CD14-positive monocyte (primary cell): ENCODE results near the gene EDNRA. TPM values are rescaled to one million over a fixed set of nuclear protein-coding genes. Genes with fewer than 3 reads are reported as not detected.

Experiments
- DNase-seq, 3 donors: peaks; one replicate each; pipeline ENCODE4 v3.0.0-alpha.2; 2011 to 2022
- H2AFZ ChIP-seq: 2 replicates; pipeline ENCODE4 v1.6.0; 2012; ENCODE audit warnings: mild to moderate bottlenecking, low read depth, low read length, inconsistent platforms; ENCODE audit not compliant: insufficient read depth, poor library complexity, severe bottlenecking
- H3K27ac ChIP-seq, 2 donors: 1 replicate in 1 of 2; 2 replicates in 1 of 2; pipeline ENCODE4 v1.5.1; 2012 to 2013; ENCODE audit warnings: low read length in 2 of 2, control low read depth in 1 of 2, inconsistent platforms in 1 of 2, low read depth in 1 of 2, mild to moderate bottlenecking in 1 of 2
- H3K27me3 ChIP-seq, 2 donors: one replicate each; pipeline versions ENCODE4 v1.6.0 to v1.6.1; 2011 to 2013; ENCODE audit warnings: low read length in 2 of 2; ENCODE audit not compliant: control insufficient read depth in 2 of 2, insufficient read depth in 2 of 2
- H3K36me3 ChIP-seq, 2 donors: replicated peaks in 1 of 2; 1 replicate in 1 of 2; 2 replicates in 1 of 2; pipeline versions ENCODE4 v1.5.1 to v1.6.1; 2012 to 2013; ENCODE audit warnings: low read length in 2 of 2, control low read depth in 1 of 2, inconsistent platforms in 1 of 2, mild to moderate bottlenecking in 1 of 2; ENCODE audit not compliant: insufficient read depth in 2 of 2, control insufficient read depth in 1 of 2
- H3K4me1 ChIP-seq, 2 donors: 1 replicate in 1 of 2; 2 replicates in 1 of 2; pipeline versions ENCODE4 v1.5.1 to v1.6.1; 2012 to 2013; ENCODE audit warnings: low read length in 2 of 2, control low read depth in 1 of 2, inconsistent platforms in 1 of 2, mild to moderate bottlenecking in 1 of 2, moderate library complexity in 1 of 2; ENCODE audit not compliant: insufficient read depth in 2 of 2, control insufficient read depth in 1 of 2
- H3K4me2 ChIP-seq: replicated peaks from 2 replicates; pipeline ENCODE3; 2012; ENCODE audit warnings: low read length, moderate library complexity, mild to moderate bottlenecking; ENCODE audit not compliant: poor library complexity, severe bottlenecking; ENCODE audit errors: extremely low read depth
- H3K4me3 ChIP-seq, 3 experiments: fragments of 200-600 bp in 1 of 3; sonication (generic) in 1 of 3; replicated peaks in 1 of 3; 1 replicate in 2 of 3; 2 replicates in 1 of 3; pipeline ENCODE4 v1.5.1; 2011 to 2013; ENCODE audit warnings: low read length in 3 of 3, mild to moderate bottlenecking in 3 of 3, control low read depth in 2 of 3, low read depth in 2 of 3, inconsistent platforms in 1 of 3, moderate library complexity in 1 of 3
- H3K79me2 ChIP-seq: 2 replicates; pipeline ENCODE4 v1.6.0; 2012; ENCODE audit warnings: mild to moderate bottlenecking, control low read depth, inconsistent platforms, low read length, moderate library complexity; ENCODE audit not compliant: insufficient read depth
- H3K9ac ChIP-seq: 2 replicates; pipeline ENCODE4 v1.6.0; 2017; ENCODE audit warnings: low read length, mild to moderate bottlenecking; ENCODE audit not compliant: insufficient read depth, poor library complexity, severe bottlenecking
- H3K9me3 ChIP-seq, 2 donors: replicated peaks in 1 of 2; 1 replicate in 1 of 2; 2 replicates in 1 of 2; pipeline versions ENCODE4 v1.5.1 to v1.6.1; 2012 to 2013; ENCODE audit warnings: low read length in 2 of 2, control low read depth in 1 of 2; ENCODE audit not compliant: control insufficient read depth in 1 of 2, insufficient read depth in 1 of 2
- H4K20me1 ChIP-seq: 2 replicates; pipeline ENCODE4 v1.6.0; 2012; ENCODE audit warnings: mild to moderate bottlenecking, low read length, control low read depth, moderate library complexity; ENCODE audit not compliant: insufficient read depth
- H3K27ac Mint-ChIP-seq, 7 donors: one replicate each; pipeline ENCODE4 v1.8.0; 2020; ENCODE audit warnings: mild to moderate bottlenecking in 7 of 7, mixed read lengths in 7 of 7, moderate library complexity in 6 of 7, inconsistent platforms in 2 of 7
- H3K27me3 Mint-ChIP-seq, 3 donors: one replicate each; pipeline ENCODE4 v1.8.0; 2021 to 2022; ENCODE audit warnings: low read depth in 3 of 3, mild to moderate bottlenecking in 3 of 3, mixed read lengths in 3 of 3, moderate library complexity in 3 of 3, inconsistent platforms in 1 of 3
- H3K36me3 Mint-ChIP-seq, 2 donors: one replicate each; pipeline ENCODE4 v1.8.0; 2020; ENCODE audit warnings: mixed read lengths in 2 of 2, inconsistent platforms in 1 of 2, mild to moderate bottlenecking in 1 of 2
- H3K4me1 Mint-ChIP-seq: one replicate; pipeline ENCODE4 v1.8.0; 2020; ENCODE audit warnings: mild to moderate bottlenecking, mixed read lengths
- H3K4me3 Mint-ChIP-seq, 2 donors: one replicate each; pipeline ENCODE4 v1.8.0; 2020; ENCODE audit warnings: mild to moderate bottlenecking in 2 of 2, mixed read lengths in 2 of 2, moderate library complexity in 1 of 2
- H3K9me3 Mint-ChIP-seq, 7 donors: one replicate each; pipeline ENCODE4 v1.8.0; 2020 to 2022; ENCODE audit warnings: mixed read lengths in 7 of 7, mild to moderate bottlenecking in 6 of 7, moderate library complexity in 6 of 7, inconsistent platforms in 2 of 7
- CTCF ChIP-seq: fragments of 200-600 bp; IDR thresholded peaks from one replicate; pipeline ENCODE4 v1.8.0; 2022; ENCODE audit warnings: antibody characterized with exemption, mild to moderate bottlenecking
- WGBS: methylation state at CpG from one replicate; pipeline ENCODE4 v1.1.5; 2013; ENCODE audit warnings: missing lambda C conversion rate; ENCODE audit not compliant: insufficient coverage; 5-methylcytosine and 5-hydroxymethylcytosine counted together
- intact Hi-C, 2 donors: fragments of 100-400 bp; cut with micrococcal nuclease; formaldehyde crosslinking; loops; one replicate each; pipeline versions ENCODE4 v1.15.0 to v1.15.1; 2023
- polyA plus RNA-seq, 3 donors: library from polyadenylated mRNA; depleted of rRNA in 1 of 3; unstranded in 2 of 3; stranded (reverse) in 1 of 3; fragments of 300-500 nt in 2 of 3; fragments of >200 nt in 1 of 3; fragmentation: Illumina TruSeq in 2 of 3; gene quantifications; 1 replicate in 2 of 3; 2 replicates in 1 of 3; pipeline ENCODE4 v1.2.3, GENCODE V29; 2012 to 2021

Gene EDNRA
- polyA plus RNA-seq, 3 donors: not detected

GRCh38 chr4:147578593-147578992, 97.7 kb downstream of the EDNRA start:
- no peaks in the 10 kb centered on the region for H3K79me2 ChIP-seq
- Mint-ChIP-seq H3K27me3 (peaks cover 1 to 4% (median 2%) of the 10 kb centered on the region in 3 donors), H3K4me1 (no peaks in the 10 kb centered on the region), H3K27ac (no peak overlapping the region), H3K36me3 (no peaks in the 10 kb centered on the region), H3K4me3 (no peak overlapping the region), H3K9me3 (peaks cover 0 to 6% (median 2%) of the 10 kb centered on the region in 7 donors)
- H3K4me2 ChIP-seq: no peak overlapping the region
- H2AFZ ChIP-seq: no peak overlapping the region
- H3K9me3 ChIP-seq: no peaks in the 10 kb centered on the region
- no peak overlapping the region for H3K9ac ChIP-seq
- WGBS: no CpG with 5 or more reads among the region's 3 CpGs
- H4K20me1 ChIP-seq: no peaks in the 10 kb centered on the region
- H3K4me3 ChIP-seq: no peak overlapping the region
- DNase-seq: no peak
- H3K4me1 ChIP-seq: no peaks in the 10 kb centered on the region
- no peaks in the 10 kb centered on the region for H3K27me3 ChIP-seq
- H3K27ac ChIP-seq: no peak overlapping the region
- intact Hi-C loops: no loop called here
- no peak for TF ChIP-seq CTCF
- H3K36me3 ChIP-seq: no peaks in the 10 kb centered on the region

- no peak overlapping the region for H3K9ac ChIP-seq
- DNase-seq: no peak
- peaks cover 0 to 9% (median 4%) of the 10 kb centered on the region in 7 donors for H3K9me3 Mint-ChIP-seq
- H3K36me3 Mint-ChIP-seq: no peaks in the 10 kb centered on the region
- no peak for TF ChIP-seq CTCF
- no peak overlapping the region for H3K4me2 ChIP-seq
- no peaks in the 10 kb centered on the region for H3K4me1 Mint-ChIP-seq
- intact Hi-C loops: no loop called here
- no peaks in the 10 kb centered on the region for H3K79me2 ChIP-seq
- H3K27ac ChIP-seq: no peak overlapping the region
- no peak overlapping the region for H3K4me3 ChIP-seq
- no peak overlapping the region for H3K27ac Mint-ChIP-seq
- no peaks in the 10 kb centered on the region for H4K20me1 ChIP-seq
- no peaks in the 10 kb centered on the region for H3K36me3 ChIP-seq
- WGBS: no CpG with 5 or more reads among the region's 1 CpG
- no peak overlapping the region for H3K4me3 Mint-ChIP-seq
- no peaks in the 10 kb centered on the region for H3K27me3 ChIP-seq
- H3K9me3 ChIP-seq: no peaks in the 10 kb centered on the region
- no peak overlapping the region for H2AFZ ChIP-seq
- H3K27me3 Mint-ChIP-seq: peaks cover 2 to 4% (median 2%) of the 10 kb centered on the region in 3 donors
- no peaks in the 10 kb centered on the region for H3K4me1 ChIP-seq
Observed at GRCh38 chr4:147580396-147580795, 99.5 kb downstream of the EDNRA start.
